ENCODE data around the gene EML1.

EML1 gene

GRCh38 chr14:99966037-99966835 is 173.0 kb downstream of the EML1 start:
- DNase-seq (ENCODE audit: low read depth, low spot score), result no peak

GRCh38 chr14:99966912-99967311 is 173.7 kb downstream of the EML1 start:
- DNase-seq (ENCODE audit: low read depth, low spot score), result no peak

- DNase-seq (ENCODE audit: low read depth, low spot score), result no peak
Observed at GRCh38 chr14:99968191-99968920, 175.1 kb downstream of the EML1 start.

- no peak for DNase-seq (ENCODE audit: low read depth, low spot score)
Observed at GRCh38 chr14:99968941-99969340, 175.7 kb downstream of the EML1 start.

- DNase-seq (ENCODE audit: low read depth, low spot score), result no peak
Observed at GRCh38 chr14:99969673-99970322, 176.6 kb downstream of the EML1 start.

- peak; percentile 55 for DNase-seq (ENCODE audit: low read depth, low spot score)
Observed at GRCh38 chr14:99971087-99971940, 178.1 kb downstream of the EML1 start.

- no peak for DNase-seq (ENCODE audit: low read depth, low spot score)
Observed at GRCh38 chr14:99971941-99972747, 178.9 kb downstream of the EML1 start.

- no peak for DNase-seq (ENCODE audit: low read depth, low spot score)
Observed at GRCh38 chr14:99972748-99973466, 179.7 kb downstream of the EML1 start.

GRCh38 chr14:99975190-99975589 is 182.0 kb downstream of the EML1 start:
- no peak for DNase-seq (ENCODE audit: low read depth, low spot score)

- DNase-seq (ENCODE audit: low read depth, low spot score), result no peak
Observed at GRCh38 chr14:99976021-99976420, 182.8 kb downstream of the EML1 start.

- no peak for DNase-seq (ENCODE audit: low read depth, low spot score)
Observed at GRCh38 chr14:99976681-99977080, 183.5 kb downstream of the EML1 start.

GRCh38 chr14:99980299-99980698 is 187.1 kb downstream of the EML1 start:
- no peak for DNase-seq (ENCODE audit: low read depth, low spot score)

- DNase-seq (ENCODE audit: low read depth, low spot score), result no peak
Observed at GRCh38 chr14:99981806-99982205, 188.6 kb downstream of the EML1 start.

GRCh38 chr14:99982537-99983250 is 189.5 kb downstream of the EML1 start:
- DNase-seq (ENCODE audit: low read depth, low spot score), result peak; percentile 30

- no peak for DNase-seq (ENCODE audit: low read depth, low spot score)
Observed at GRCh38 chr14:99983251-99984015, 190.2 kb downstream of the EML1 start.

- no peak for DNase-seq (ENCODE audit: low read depth, low spot score)
Observed at GRCh38 chr14:99984036-99984435, 190.8 kb downstream of the EML1 start.

GRCh38 chr14:99986396-99986795 is 193.2 kb downstream of the EML1 start:
- no peak for DNase-seq (ENCODE audit: low read depth, low spot score)

- DNase-seq (ENCODE audit: low read depth, low spot score), result no peak
Observed at GRCh38 chr14:99989032-99989431, 195.8 kb downstream of the EML1 start.
